Measurements from ENCODE around the gene KRTAP1-5.

Gene KRTAP1-5

GRCh38 chr17:40993084-40993483 is 33.9 kb downstream of the KRTAP1-5 start:
- TF ChIP-seq Cebpa-rat (IDR thresholded peaks at IDR 0.05), result no peak
- Histone ChIP-seq H4K20me1 (no peaks in the 10 kb centered on the region), H3K4me3 (no peak overlapping the region), H3K27me3 (no peaks in the 10 kb centered on the region), H3K9me3 (no peaks in the 10 kb centered on the region), H3K4me1 (no peaks in the 10 kb centered on the region), H3K36me3 (no peaks in the 10 kb centered on the region), H3K4me2 (no peak overlapping the region), H3K9ac (no peak overlapping the region), H3K27ac (no peak overlapping the region)

DNA sequence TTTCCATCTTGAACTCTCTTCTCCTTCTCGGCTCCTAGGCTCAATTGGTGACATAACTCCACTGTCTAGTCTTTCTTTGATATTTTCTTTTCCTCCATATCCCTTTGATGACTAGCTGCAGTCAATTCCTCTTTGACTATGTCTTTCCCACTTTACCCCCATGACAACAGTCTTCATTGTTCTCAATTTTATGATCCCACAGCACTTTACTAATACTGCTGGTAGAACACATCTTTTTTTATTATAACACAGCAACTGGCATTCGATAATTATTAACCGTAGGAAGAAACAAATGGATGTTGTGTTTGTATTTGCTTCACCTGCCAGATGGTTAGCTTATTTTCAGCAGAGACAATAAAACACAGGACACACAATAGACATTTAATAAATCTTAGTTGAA is 34.3 kb downstream of the KRTAP1-5 start:
- Histone ChIP-seq H3K36me3 (no peaks in the 10 kb centered on the region), H3K27ac (no peak overlapping the region), H3K4me1 (no peaks in the 10 kb centered on the region), H3K4me3 (no peak overlapping the region), H4K20me1 (no peaks in the 10 kb centered on the region), H3K9me3 (no peaks in the 10 kb centered on the region), H3K27me3 (no peaks in the 10 kb centered on the region), H3K9ac (no peak overlapping the region), H3K4me2 (no peak overlapping the region)
- no peak for TF ChIP-seq Cebpa-rat (IDR thresholded peaks at IDR 0.05)

DNA sequence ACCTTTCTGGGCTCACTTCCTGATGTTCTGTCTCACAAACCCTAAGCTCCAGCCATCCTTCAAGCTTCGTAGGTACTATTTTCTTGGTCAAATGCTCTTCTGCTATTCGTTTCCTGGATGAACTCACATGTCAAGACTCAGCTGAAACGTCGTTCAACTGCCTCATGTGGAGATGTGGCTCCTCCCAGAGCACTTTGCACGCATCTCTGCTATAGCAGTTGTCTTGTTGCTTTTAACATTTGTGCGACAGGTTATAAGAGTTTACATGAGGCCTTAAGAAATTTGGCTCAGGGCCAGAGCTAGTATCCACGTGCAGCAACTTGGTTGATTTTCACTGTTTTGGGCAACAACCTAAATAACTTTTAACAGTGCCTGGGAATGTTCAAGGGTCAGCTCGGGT is 40.1 kb downstream of the KRTAP1-5 start:
- Histone ChIP-seq H3K4me2 (no peak overlapping the region), H4K20me1 (no peaks in the 10 kb centered on the region), H3K27ac (no peak overlapping the region), H3K27me3 (no peaks in the 10 kb centered on the region), H3K4me1 (no peaks in the 10 kb centered on the region), H3K4me3 (no peak overlapping the region), H3K36me3 (no peaks in the 10 kb centered on the region), H3K9me3 (no peaks in the 10 kb centered on the region), H3K9ac (no peak overlapping the region)
- TF ChIP-seq Cebpa-rat (IDR thresholded peaks at IDR 0.05), result no peak

- H4K20me1 ChIP-seq, result no peaks in the 10 kb centered on the region
- no peak within 1 kb of the TSS for H3K9ac ChIP-seq
- H3K9me3 ChIP-seq, result no peaks in the 10 kb centered on the region
- H3K27ac ChIP-seq, result no peak within 1 kb of the TSS
- no peaks in the 10 kb centered on the region for H3K27me3 ChIP-seq
- H3K4me1 ChIP-seq, result no peaks in the 10 kb centered on the region
- no peak within 1 kb of the TSS for H3K4me2 ChIP-seq
- no peak for TF ChIP-seq Cebpa-rat (IDR thresholded peaks at IDR 0.05)
- H3K4me3 ChIP-seq, result no peak within 1 kb of the TSS
- no peaks in the 10 kb centered on the region for H3K36me3 ChIP-seq
Measured at GRCh38 chr17:40984226-40984625, 42.8 kb downstream of the KRTAP1-5 start, which contains the start of gene KRT40. Gene KRT40, minus strand, starts transcription at chr17:40984326. Its CDS starts 53 bp downstream, at chr17:40984273.

DNA sequence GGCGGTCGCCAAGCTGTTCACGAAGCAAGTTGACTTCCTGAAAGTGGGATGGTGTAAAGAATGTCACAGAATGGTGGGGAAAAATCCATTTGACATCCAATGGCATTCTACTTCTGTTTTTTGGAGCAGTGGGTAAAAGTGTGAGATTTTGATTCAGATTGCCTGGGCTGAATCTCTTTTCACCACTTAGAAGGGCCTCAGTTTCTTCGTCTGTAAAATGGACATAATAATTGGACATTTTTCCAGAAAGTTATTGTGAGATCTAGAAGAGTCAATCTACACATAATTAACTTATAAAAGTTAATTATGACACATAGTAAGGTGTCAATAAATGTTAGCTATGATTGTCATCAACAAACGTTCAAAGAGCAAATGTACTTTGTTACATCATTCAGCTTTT is 45.9 kb downstream of the KRTAP1-5 start:
- Histone ChIP-seq H3K9me3 (no peaks in the 10 kb centered on the region), H3K4me1 (no peaks in the 10 kb centered on the region), H3K4me3 (no peak overlapping the region), H3K27ac (no peak overlapping the region), H4K20me1 (no peaks in the 10 kb centered on the region), H3K9ac (no peak overlapping the region), H3K27me3 (no peaks in the 10 kb centered on the region), H3K4me2 (no peak overlapping the region), H3K36me3 (no peaks in the 10 kb centered on the region)
- no peak for TF ChIP-seq Cebpa-rat (IDR thresholded peaks at IDR 0.05)

GRCh38 chr17:40980596-40980995 is 46.4 kb downstream of the KRTAP1-5 start:
- TF ChIP-seq Cebpa-rat (IDR thresholded peaks at IDR 0.05), result no peak
- Histone ChIP-seq H4K20me1 (no peaks in the 10 kb centered on the region), H3K27me3 (no peaks in the 10 kb centered on the region), H3K4me3 (no peak overlapping the region), H3K9me3 (no peaks in the 10 kb centered on the region), H3K36me3 (no peaks in the 10 kb centered on the region), H3K9ac (no peak overlapping the region), H3K4me2 (no peak overlapping the region), H3K27ac (no peak overlapping the region), H3K4me1 (no peaks in the 10 kb centered on the region)

- no peak overlapping the region for H3K4me2 ChIP-seq
- TF ChIP-seq Cebpa-rat (IDR thresholded peaks at IDR 0.05), result no peak
- H3K36me3 ChIP-seq, result no peaks in the 10 kb centered on the region
- no peak overlapping the region for H3K27ac ChIP-seq
- no peaks in the 10 kb centered on the region for H3K9me3 ChIP-seq
- H4K20me1 ChIP-seq, result no peaks in the 10 kb centered on the region
- no peaks in the 10 kb centered on the region for H3K4me1 ChIP-seq
- no peak overlapping the region for H3K4me3 ChIP-seq
- no peaks in the 10 kb centered on the region for H3K27me3 ChIP-seq
- H3K9ac ChIP-seq, result no peak overlapping the region
Measured at GRCh38 chr17:40980117-40980516, 46.9 kb downstream of the KRTAP1-5 start.

- H3K27ac ChIP-seq, result no peak overlapping the region
- no peak overlapping the region for H3K4me3 ChIP-seq
- no peak overlapping the region for H3K9ac ChIP-seq
- TF ChIP-seq Cebpa-rat (IDR thresholded peaks at IDR 0.05), result no peak
- H4K20me1 ChIP-seq, result no peaks in the 10 kb centered on the region
- no peaks in the 10 kb centered on the region for H3K4me1 ChIP-seq
- no peaks in the 10 kb centered on the region for H3K36me3 ChIP-seq
- H3K9me3 ChIP-seq, result no peaks in the 10 kb centered on the region
- no peak overlapping the region for H3K4me2 ChIP-seq
- H3K27me3 ChIP-seq, result no peaks in the 10 kb centered on the region
Measured at GRCh38 chr17:40978575-40979151, 48.3 kb downstream of the KRTAP1-5 start.
